ENCODE results near the gene NKX1-1. TPM values are rescaled to one million over a fixed set of nuclear protein-coding genes. Genes with fewer than 3 reads are reported as not detected.
A peak's percentile ranks its signal among the peaks of the same experiment; 100 is the strongest.

NKX1-1 gene
- total and polyA plus RNA-seq, 8 donors: not detected

DNA sequence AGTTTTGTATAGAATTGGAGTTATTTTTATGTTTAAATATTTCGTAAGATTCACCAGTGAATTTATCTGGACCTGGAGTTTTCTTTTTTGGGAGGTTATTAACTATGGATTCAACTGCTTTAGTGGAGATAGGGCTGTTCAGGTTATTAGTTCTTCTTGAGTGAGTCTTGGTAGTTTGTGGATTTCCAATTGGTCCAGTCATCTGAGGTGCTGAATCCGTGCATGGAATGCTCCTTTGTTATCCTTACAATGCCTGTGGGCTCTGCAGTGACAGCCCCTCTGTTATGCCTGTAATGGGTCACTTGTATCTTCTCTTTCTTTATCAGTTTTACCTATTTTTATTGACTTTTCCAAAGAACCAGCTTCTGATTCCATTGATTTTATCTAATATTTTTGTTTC is 15.4 kb upstream of the NKX1-1 start:
- no peaks in the 10 kb centered on the region for H3K36me3 ChIP-seq
- no peak overlapping the region for H3K4me3 ChIP-seq
- DNase-seq: no peak
- TF ChIP-seq EP300 (IDR thresholded peaks at IDR 0.05) (no peak), POLR2AphosphoS5 (IDR thresholded peaks at IDR 0.05) (no peak), POLR2A (IDR thresholded peaks at IDR 0.05) (no peak)
- TF ChIP-seq, protein P1, sequence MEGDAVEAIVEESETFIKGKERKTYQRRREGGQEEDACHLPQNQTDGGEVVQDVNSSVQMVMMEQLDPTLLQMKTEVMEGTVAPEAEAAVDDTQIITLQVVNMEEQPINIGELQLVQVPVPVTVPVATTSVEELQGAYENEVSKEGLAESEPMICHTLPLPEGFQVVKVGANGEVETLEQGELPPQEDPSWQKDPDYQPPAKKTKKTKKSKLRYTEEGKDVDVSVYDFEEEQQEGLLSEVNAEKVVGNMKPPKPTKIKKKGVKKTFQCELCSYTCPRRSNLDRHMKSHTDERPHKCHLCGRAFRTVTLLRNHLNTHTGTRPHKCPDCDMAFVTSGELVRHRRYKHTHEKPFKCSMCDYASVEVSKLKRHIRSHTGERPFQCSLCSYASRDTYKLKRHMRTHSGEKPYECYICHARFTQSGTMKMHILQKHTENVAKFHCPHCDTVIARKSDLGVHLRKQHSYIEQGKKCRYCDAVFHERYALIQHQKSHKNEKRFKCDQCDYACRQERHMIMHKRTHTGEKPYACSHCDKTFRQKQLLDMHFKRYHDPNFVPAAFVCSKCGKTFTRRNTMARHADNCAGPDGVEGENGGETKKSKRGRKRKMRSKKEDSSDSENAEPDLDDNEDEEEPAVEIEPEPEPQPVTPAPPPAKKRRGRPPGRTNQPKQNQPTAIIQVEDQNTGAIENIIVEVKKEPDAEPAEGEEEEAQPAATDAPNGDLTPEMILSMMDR (IDR thresholded peaks at IDR 0.05): no peak
- no peaks in the 10 kb centered on the region for H3K9me3 ChIP-seq
- no peaks in the 10 kb centered on the region for H3K4me1 ChIP-seq
- peaks cover 4 to 97% (median 7%) of the 10 kb centered on the region in 3 donors for H3K27me3 ChIP-seq
- 34 to 53% (median 45%) methylated on average over 2 of the region's 2 CpGs for whole genome bisulfite sequencing, 5 donors
- intact Hi-C loops (cut with DNase I; ENCODE audit: low total_unique reads): no loop called here
- no peak overlapping the region for H3K27ac ChIP-seq

DNA sequence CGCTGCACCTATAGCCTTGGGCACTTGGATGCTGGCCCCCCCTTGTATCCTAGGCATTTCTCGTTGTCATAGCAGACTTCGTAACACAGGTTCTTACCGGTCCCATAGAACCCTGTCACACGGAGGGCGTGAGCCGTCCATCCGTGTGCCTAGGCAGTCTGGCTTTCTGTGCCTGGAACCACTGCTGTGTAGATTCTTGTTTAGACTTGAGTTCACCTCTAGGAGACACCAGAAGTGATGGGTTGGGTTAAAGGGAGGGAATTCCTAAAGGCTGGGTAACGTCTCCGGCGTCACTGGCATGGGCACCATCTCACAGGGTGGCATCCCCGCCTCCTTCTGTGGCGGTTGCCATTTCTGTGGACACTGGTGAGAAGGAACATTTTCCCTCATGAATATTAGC is 13.5 kb upstream of the NKX1-1 start:
- no peak for TF ChIP-seq POLR2A (IDR thresholded peaks at IDR 0.05)
- TF ChIP-seq, protein P1 (IDR thresholded peaks at IDR 0.05): no peak
- no peak for TF ChIP-seq EP300 (IDR thresholded peaks at IDR 0.05)
- no peak for TF ChIP-seq POLR2AphosphoS5 (IDR thresholded peaks at IDR 0.05)
- Histone ChIP-seq H3K9me3 (no peaks in the 10 kb centered on the region), H3K4me3 (no peak overlapping the region), H3K36me3 (no peaks in the 10 kb centered on the region), H3K27ac (no peak overlapping the region), H3K4me1 (peaks cover 0 to 2% (median 0%) of the 10 kb centered on the region in 4 donors), H3K27me3 (peaks cover 14 to 97% (median 26%) of the 10 kb centered on the region in 3 donors)
- intact Hi-C loops (cut with DNase I; ENCODE audit: low total_unique reads): no loop called here
- 84 to 89% (median 89%) methylated on average over 13 of the region's 13 CpGs for WGBS, 5 donors
- no peak for DNase-seq

DNA sequence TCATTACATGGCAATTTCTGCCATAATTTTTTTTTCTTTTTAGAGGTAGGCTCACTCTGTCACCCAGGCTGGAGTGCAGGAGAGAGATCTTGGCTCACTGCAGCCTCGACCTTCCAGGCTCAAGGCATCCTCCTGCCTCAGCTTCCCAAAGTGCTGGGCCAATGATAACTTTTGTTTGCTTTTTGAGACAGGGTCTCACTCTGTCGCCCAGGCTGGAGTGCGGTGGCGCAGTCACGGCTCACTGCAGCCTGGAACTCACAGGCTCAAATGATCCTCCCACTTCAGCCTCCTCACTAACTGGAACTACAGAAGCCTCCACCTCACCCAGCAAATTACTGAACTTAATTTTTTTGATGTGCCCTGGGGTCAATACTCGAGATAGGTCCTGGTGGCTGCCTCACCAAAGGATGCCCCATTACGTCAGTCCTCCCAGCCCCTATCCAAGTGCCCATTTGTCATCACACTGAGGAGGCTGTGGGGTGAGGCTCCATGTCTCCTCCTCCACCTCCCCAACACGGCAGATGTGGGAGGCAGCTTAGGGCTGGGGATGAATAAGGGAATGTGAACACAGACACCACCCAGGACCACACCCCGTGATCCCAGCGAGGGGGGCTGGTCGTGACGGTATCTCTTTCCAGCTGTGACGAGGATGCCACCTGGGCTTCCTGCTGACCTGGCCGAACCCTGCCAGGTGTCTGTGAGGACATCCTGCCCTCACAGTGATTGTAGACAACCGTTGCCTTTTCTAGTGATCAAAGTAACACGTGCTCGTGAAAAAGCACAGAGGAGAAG is 12.4 kb upstream of the NKX1-1 start:
- TF ChIP-seq, protein P1 (IDR thresholded peaks at IDR 0.05): no peak
- no peak for TF ChIP-seq POLR2A (IDR thresholded peaks at IDR 0.05)
- no peak for TF ChIP-seq EP300 (IDR thresholded peaks at IDR 0.05)
- TF ChIP-seq POLR2AphosphoS5 (IDR thresholded peaks at IDR 0.05): no peak
- Histone ChIP-seq H3K27me3 (peaks cover 16 to 97% (median 34%) of the 10 kb centered on the region in 3 donors), H3K36me3 (no peaks in the 10 kb centered on the region), H3K27ac (no peak overlapping the region), H3K4me3 (no peak overlapping the region), H3K9me3 (no peaks in the 10 kb centered on the region), H3K4me1 (peaks cover 0 to 9% (median 2%) of the 10 kb centered on the region in 4 donors)
- 61 to 68% (median 63%) methylated on average over 17 of the region's 17 CpGs for WGBS, 5 donors
- intact Hi-C loops (cut with DNase I; ENCODE audit: low total_unique reads): no loop called here
- DNase-seq: peak in 1 of 2 donors; percentile 18

DNA sequence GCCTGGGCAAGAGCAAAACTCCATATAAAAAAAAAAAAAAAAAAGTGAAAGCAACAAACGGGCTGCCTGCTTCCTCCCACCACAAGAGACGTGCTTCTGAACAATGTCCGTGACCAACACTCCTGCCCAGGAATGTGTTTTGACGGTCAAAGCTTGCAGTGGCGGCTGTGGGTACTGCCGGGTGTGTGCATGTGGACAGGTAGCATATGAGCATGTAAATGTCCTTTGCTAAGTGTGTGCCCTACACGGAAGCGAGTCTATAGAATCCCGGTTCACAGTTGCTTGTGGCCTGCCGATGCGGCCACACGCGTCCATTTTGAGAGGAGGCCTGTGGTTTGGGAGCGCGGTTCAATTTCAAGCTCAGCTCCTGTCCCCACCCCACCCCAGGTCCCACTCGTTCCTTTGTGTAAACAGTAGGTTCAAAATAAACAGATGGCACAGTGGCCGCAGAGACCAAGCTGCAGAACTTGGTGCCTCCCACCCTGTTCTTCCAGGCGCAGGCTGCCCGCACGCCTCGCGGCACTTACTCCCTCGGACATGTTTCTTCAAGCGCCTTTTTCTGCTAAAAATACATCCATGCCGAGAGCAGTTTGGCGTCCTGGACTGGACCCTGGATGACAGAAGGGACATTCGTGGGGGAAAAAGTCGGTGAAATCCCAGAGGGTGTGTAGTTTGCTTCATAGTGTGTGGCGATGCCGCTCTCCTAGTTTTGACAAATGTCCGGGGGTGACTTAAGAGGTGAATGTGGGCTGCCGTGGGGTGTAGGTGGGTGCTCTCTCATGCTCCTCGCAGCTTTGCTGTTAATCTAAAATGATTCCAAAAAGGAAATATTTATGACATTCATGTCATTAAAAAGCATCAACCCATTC is 11.5 kb upstream of the NKX1-1 start:
- peak in 1 of 2 donors; percentile 19 for DNase-seq
- H3K4me3 ChIP-seq: no peak overlapping the region
- H3K9me3 ChIP-seq: no peaks in the 10 kb centered on the region
- peaks cover 17 to 97% (median 44%) of the 10 kb centered on the region in 3 donors for H3K27me3 ChIP-seq
- TF ChIP-seq POLR2A (IDR thresholded peaks at IDR 0.05): no peak
- TF ChIP-seq, protein P1 (IDR thresholded peaks at IDR 0.05): no peak
- TF ChIP-seq POLR2AphosphoS5 (IDR thresholded peaks at IDR 0.05): no peak
- no peak for TF ChIP-seq EP300 (IDR thresholded peaks at IDR 0.05)
- H3K4me1 ChIP-seq: peaks cover 0 to 9% (median 3%) of the 10 kb centered on the region in 4 donors
- H3K27ac ChIP-seq: no peak overlapping the region
- 68 to 80% (median 76%) methylated on average over 33 of the region's 33 CpGs for WGBS, 5 donors
- no peaks in the 10 kb centered on the region for H3K36me3 ChIP-seq
- intact Hi-C loops (cut with DNase I; ENCODE audit: low total_unique reads): no loop called here
